Neural progenitor cell (in vitro differentiated cells): ENCODE data around the gene ITPR2. TPM values are rescaled to one million over a fixed set of nuclear protein-coding genes. Genes with fewer than 3 reads are reported as not detected.

Source experiments
- DNase-seq: peaks from one replicate; pipeline ENCODE4 v3.0.0-alpha.2; 2016; ENCODE audit warnings: low spot score
- H2AFZ ChIP-seq: fragments of 200-600 bp; sonication (generic); replicated peaks from 2 replicates; pipeline ENCODE4 v1.6.1; 2016; ENCODE audit warnings: antibody characterized with exemption
- H3F3A ChIP-seq: fragments of 200-600 bp; sonication (generic); 2 replicates; pipeline ENCODE4 v1.6.1; 2016; ENCODE audit warnings: antibody characterized with exemption, low read depth
- H3K27ac ChIP-seq: fragments of 200-600 bp; sonication (generic); 2 replicates; pipeline ENCODE4 v1.5.1; 2016; ENCODE audit warnings: mild to moderate bottlenecking
- H3K27me3 ChIP-seq: fragments of 200-600 bp; sonication (generic); 2 replicates; pipeline ENCODE4 v1.6.1; 2016; ENCODE audit warnings: mild to moderate bottlenecking, moderate library complexity
- H3K36me3 ChIP-seq: fragments of 200-600 bp; sonication (generic); 2 replicates; pipeline ENCODE4 v1.5.1; 2016
- H3K4me1 ChIP-seq: fragments of 200-600 bp; sonication (generic); 2 replicates; pipeline ENCODE4 v1.6.1; 2016; ENCODE audit warnings: mixed run types
- H3K4me2 ChIP-seq: fragments of 200-600 bp; sonication (generic); 2 replicates; pipeline ENCODE4 v1.6.1; 2016
- H3K4me3 ChIP-seq: fragments of 200-600 bp; sonication (generic); 2 replicates; pipeline ENCODE4 v1.5.1; 2016
- H3K79me2 ChIP-seq: fragments of 200-600 bp; sonication (generic); 2 replicates; pipeline ENCODE4 v1.6.1; 2016; ENCODE audit warnings: low read depth
- H3K9ac ChIP-seq: fragments of 200-600 bp; sonication (generic); 2 replicates; pipeline ENCODE4 v1.6.1; 2016
- H3K9me3 ChIP-seq: fragments of 200-600 bp; sonication (generic); 2 replicates; pipeline ENCODE4 v1.5.1; 2016; ENCODE audit warnings: low read depth
- H4K20me1 ChIP-seq: fragments of 200-600 bp; sonication (generic); 2 replicates; pipeline ENCODE4 v1.6.1; 2016; ENCODE audit warnings: low read depth
- H3K27ac Mint-ChIP-seq: 3 replicates; pipeline ENCODE4 v1.8.0; 2021; ENCODE audit warnings: mixed read lengths
- H3K27me3 Mint-ChIP-seq: 2 replicates; pipeline ENCODE4 v1.8.0; 2022; ENCODE audit warnings: low read depth, mild to moderate bottlenecking, inconsistent platforms, moderate library complexity, mixed read lengths; ENCODE audit not compliant: insufficient read depth
- H3K36me3 Mint-ChIP-seq: 3 replicates; pipeline ENCODE4 v1.8.0; 2021; ENCODE audit warnings: mixed read lengths
- H3K4me1 Mint-ChIP-seq: 3 replicates; pipeline ENCODE4 v1.8.0; 2021; ENCODE audit warnings: mixed read lengths
- H3K4me3 Mint-ChIP-seq: 3 replicates; pipeline ENCODE4 v1.8.0; 2021; ENCODE audit warnings: mild to moderate bottlenecking, moderate library complexity, mixed read lengths
- H3K9me3 Mint-ChIP-seq: 3 replicates; pipeline ENCODE4 v1.8.0; 2020; ENCODE audit warnings: mixed read lengths
- CTCF ChIP-seq: fragments of 200-600 bp; sonication (generic); IDR thresholded peaks from 2 replicates; pipeline ENCODE4 v1.5.1; 2017; ENCODE audit warnings: antibody characterized with exemption, mild to moderate bottlenecking
- EZH2 ChIP-seq: fragments of 200-600 bp; sonication (generic); IDR thresholded peaks from 2 replicates; pipeline ENCODE4 v1.6.1; 2017; ENCODE audit warnings: antibody characterized with exemption, mild to moderate bottlenecking, moderate library complexity
- EZH2phosphoT487 ChIP-seq: fragments of 200-600 bp; sonication (generic); IDR thresholded peaks from 2 replicates; pipeline ENCODE4 v1.6.1; 2017; ENCODE audit warnings: antibody characterized with exemption
- total RNA-seq: library from RNA; depleted of rRNA; stranded (reverse); fragments of >200 nt; gene quantifications from 2 replicates; pipeline ENCODE4 v1.2.3, GENCODE V29; 2015; ENCODE audit warnings: low replicate concordance

ITPR2 gene
- total RNA-seq, 1 donor from 2014 or later, result 11.4 TPM

- DNase-seq, result no peak
- H3K4me1 Mint-ChIP-seq, result no peaks in the 10 kb centered on the region
- Histone ChIP-seq H3F3A (no peaks in the 10 kb centered on the region), H2AFZ (no peak overlapping the region), H3K36me3 (no peaks in the 10 kb centered on the region), H3K4me2 (no peak overlapping the region), H3K4me3 (no peak overlapping the region), H3K9ac (no peak overlapping the region), H3K4me1 (no peaks in the 10 kb centered on the region), H4K20me1 (no peaks in the 10 kb centered on the region), H3K27me3 (no peaks in the 10 kb centered on the region), H3K9me3 (no peaks in the 10 kb centered on the region), H3K79me2 (no peaks in the 10 kb centered on the region), H3K27ac (no peak overlapping the region)
- no peaks in the 10 kb centered on the region for H3K36me3 Mint-ChIP-seq
- no peak overlapping the region for H3K27ac Mint-ChIP-seq
- H3K4me3 Mint-ChIP-seq, result no peak overlapping the region
- no peaks in the 10 kb centered on the region for H3K9me3 Mint-ChIP-seq
- TF ChIP-seq CTCF (no peak), EZH2 (no peak), EZH2phosphoT487 (no peak)
- H3K27me3 Mint-ChIP-seq, result peaks cover 4% of the 10 kb centered on the region
Observed at GRCh38 chr12:26573225-26573909, 259.6 kb downstream of the ITPR2 start.

- Histone ChIP-seq H3K27me3 (no peaks in the 10 kb centered on the region), H2AFZ (peak overlapping the region; percentile 67), H3K4me3 (no peak overlapping the region), H4K20me1 (no peaks in the 10 kb centered on the region), H3K36me3 (no peaks in the 10 kb centered on the region), H3K9me3 (no peaks in the 10 kb centered on the region), H3F3A (no peaks in the 10 kb centered on the region), H3K9ac (no peak overlapping the region), H3K79me2 (no peaks in the 10 kb centered on the region), H3K27ac (no peak overlapping the region), H3K4me1 (no peaks in the 10 kb centered on the region), H3K4me2 (no peak overlapping the region)
- Mint-ChIP-seq H3K9me3 (no peaks in the 10 kb centered on the region), H3K36me3 (no peaks in the 10 kb centered on the region), H3K4me3 (no peak overlapping the region), H3K4me1 (no peaks in the 10 kb centered on the region), H3K27ac (no peak overlapping the region), H3K27me3 (peaks cover 2% of the 10 kb centered on the region)
- DNase-seq, result no peak
- TF ChIP-seq CTCF (no peak), EZH2 (no peak), EZH2phosphoT487 (no peak)
Observed at GRCh38 chr12:26572137-26572536, 260.9 kb downstream of the ITPR2 start.

- H3K79me2 ChIP-seq, result no peaks in the 10 kb centered on the region
- H3K9ac ChIP-seq, result no peak overlapping the region
- Mint-ChIP-seq H3K27ac (no peak overlapping the region), H3K4me3 (no peak overlapping the region), H3K9me3 (no peaks in the 10 kb centered on the region), H3K27me3 (peaks cover 2% of the 10 kb centered on the region), H3K36me3 (no peaks in the 10 kb centered on the region), H3K4me1 (no peaks in the 10 kb centered on the region)
- H4K20me1 ChIP-seq, result no peaks in the 10 kb centered on the region
- H3K9me3 ChIP-seq, result no peaks in the 10 kb centered on the region
- H3F3A ChIP-seq, result no peaks in the 10 kb centered on the region
- H2AFZ ChIP-seq, result no peak overlapping the region
- no peak for DNase-seq
- no peaks in the 10 kb centered on the region for H3K4me1 ChIP-seq
- no peaks in the 10 kb centered on the region for H3K36me3 ChIP-seq
- TF ChIP-seq EZH2phosphoT487 (no peak), EZH2 (no peak), CTCF (no peak)
- H3K4me3 ChIP-seq, result no peak overlapping the region
- H3K27me3 ChIP-seq, result no peaks in the 10 kb centered on the region
- no peak overlapping the region for H3K27ac ChIP-seq
- H3K4me2 ChIP-seq, result no peak overlapping the region
Observed at GRCh38 chr12:26571560-26571959, 261.4 kb downstream of the ITPR2 start.
